Inflammatory macrophage (primary cell): Measurements from ENCODE around the gene CPLX3.

Source experiments
- DNase-seq, 2 donors: peaks; one replicate each; pipeline ENCODE4 v3.0.0-alpha.2; 2020 to 2022

Gene CPLX3

GRCh38 chr15:74788042-74788682 lies 38.3 kb upstream of the CPLX3 start:
- peak; percentile 80 to 87 for DNase-seq

- peak; percentile 28 to 32 for DNase-seq
These were observed 37.7 kb upstream of the CPLX3 start for GRCh38 chr15:74788683-74789151.

- DNase-seq = no peak
These were observed 37.2 kb upstream of the CPLX3 start for GRCh38 chr15:74789171-74789631.

DNA sequence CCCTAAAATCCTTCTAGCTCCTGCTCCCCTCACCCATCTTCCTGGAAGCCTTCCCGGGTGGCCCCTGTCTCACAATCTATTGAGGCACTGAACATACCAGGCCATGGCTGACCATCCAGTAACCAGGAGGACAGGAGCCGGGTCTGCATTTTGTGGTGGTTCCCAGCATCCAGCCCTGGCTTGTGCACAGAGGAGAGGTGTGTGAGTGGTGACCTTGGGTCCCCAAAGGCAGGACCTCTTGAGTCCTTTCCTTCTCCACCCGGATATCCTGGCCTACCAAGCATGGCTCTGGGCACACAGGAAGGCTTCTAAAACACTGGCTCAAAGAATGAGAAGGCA lies 36.7 kb upstream of the CPLX3 start:
- DNase-seq = no peak

DNA sequence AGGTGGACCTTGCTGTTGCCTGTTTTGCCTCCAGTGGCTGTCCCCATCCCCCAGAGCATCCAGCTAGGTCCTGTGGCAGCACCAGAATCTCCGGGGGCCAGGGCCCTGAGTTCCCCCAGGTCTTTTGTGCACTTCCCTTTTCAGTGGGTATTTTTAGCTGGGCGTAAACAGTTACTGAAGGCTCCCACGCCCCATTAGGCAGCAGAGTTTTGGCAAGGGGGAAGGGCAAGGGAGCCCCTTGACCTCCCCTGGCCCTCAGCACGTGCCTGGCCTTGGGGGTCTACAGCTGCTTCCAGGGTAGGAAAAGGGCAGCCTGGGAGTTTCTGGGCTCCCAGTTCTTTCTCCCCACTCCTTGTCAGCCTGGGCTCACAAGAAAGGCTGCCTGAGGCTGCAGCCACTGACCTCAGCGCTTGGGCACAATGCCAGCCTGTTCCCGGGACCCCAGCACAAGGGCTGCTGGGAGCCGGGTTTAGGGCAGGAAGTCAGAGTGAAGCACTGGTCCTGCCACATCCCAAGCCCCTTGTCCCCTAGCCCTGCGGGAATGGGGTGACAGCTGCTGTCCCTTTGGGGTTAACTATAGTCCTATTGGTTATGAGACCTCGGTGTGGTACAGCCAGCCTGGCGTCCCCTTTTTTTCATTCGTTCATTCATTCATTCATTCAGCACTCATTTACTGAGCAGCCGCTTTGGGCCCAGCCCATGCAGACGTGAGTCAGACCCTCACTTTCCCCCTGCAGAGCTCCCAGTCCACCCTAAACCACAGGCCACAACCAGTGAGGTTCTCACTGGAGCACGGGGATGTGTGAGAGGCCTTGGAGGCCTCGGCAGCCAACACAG lies 36.1 kb upstream of the CPLX3 start:
- peak; percentile 70 to 76 for DNase-seq

GRCh38 chr15:74791007-74791406 lies 35.4 kb upstream of the CPLX3 start:
- DNase-seq = no peak

GRCh38 chr15:74791667-74792066 lies 34.8 kb upstream of the CPLX3 start:
- no peak for DNase-seq

- no peak for DNase-seq
These were observed 34.0 kb upstream of the CPLX3 start for GRCh38 chr15:74792227-74793016.

DNA sequence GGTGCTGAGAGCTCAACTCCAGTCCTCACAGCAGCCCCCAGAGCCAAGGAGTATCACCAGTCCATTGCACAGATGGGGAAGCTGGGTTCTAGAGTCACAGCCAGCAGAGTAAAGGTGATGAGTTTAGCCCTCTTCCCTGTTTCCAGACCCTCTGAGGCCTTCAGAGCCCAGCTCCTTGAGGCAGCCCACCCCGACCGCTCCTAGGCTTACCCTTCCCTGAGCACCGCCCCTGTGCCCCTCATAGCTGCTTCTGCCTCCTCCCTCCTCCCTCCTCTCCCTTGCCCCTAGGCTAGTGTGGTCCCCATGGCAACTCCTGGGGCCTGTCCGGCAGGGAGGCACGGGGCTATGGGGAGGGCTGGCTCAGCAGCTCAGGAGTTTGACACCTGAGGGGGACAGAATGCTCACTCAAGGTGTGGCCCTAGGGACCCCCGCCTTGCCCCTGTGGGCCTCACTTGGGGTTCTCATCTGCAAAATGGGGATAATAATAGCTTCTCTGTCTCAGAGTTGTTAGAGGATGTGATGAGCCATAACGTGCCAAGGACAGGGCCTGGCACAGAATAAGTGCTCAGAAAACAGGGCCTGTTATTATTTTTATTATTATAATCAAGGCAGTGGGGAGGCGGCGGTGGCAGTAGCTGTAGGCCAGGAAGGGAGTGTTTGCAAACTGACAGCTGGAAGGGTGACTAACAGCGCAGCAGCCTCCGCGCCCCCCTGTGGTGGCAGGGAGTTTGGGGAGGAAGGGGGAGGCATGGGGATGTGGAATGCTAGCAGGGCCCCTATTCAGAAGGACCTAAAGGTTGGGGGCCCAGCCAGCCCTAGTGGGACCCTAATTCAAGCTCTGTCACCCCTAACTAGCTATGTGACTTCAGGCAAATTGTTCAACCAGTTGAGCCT lies 33.0 kb upstream of the CPLX3 start:
- peak in 1 of 2 donors; percentile 51 for DNase-seq

GRCh38 chr15:74794248-74794969 lies 32.0 kb upstream of the CPLX3 start:
- no peak for DNase-seq

GRCh38 chr15:74794970-74795349 lies 31.5 kb upstream of the CPLX3 start:
- no peak for DNase-seq

- peak in 1 of 2 donors; percentile 34 for DNase-seq
These were observed 30.3 kb upstream of the CPLX3 start for GRCh38 chr15:74795966-74796625.

GRCh38 chr15:74798388-74799254 lies 27.8 kb upstream of the CPLX3 start:
- no peak for DNase-seq

DNA sequence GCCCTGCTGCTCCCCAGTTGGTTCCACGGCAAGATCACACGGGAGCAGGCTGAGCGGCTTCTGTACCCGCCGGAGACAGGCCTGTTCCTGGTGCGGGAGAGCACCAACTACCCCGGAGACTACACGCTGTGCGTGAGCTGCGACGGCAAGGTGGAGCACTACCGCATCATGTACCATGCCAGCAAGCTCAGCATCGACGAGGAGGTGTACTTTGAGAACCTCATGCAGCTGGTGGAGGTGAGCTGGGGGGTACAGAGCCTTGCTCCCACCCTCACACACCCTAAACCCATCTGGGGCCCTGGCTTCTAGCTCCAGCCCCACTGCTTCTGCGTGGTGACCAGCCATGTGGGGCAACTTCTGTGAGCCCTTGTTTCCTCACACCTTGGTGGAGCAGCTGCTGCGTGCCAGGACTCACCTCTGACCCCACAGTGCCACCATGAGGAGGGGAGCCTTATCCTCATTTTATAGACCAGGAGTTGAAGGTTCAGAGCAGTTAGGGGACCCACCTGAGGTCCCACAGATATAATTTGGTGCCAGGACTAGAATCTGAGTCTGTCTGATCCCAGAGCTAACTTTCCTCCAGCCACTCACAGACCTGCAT lies 27.1 kb upstream of the CPLX3 start:
- no peak for DNase-seq

GRCh38 chr15:74799856-74800558 lies 26.4 kb upstream of the CPLX3 start:
- DNase-seq = peak; percentile 94 to 96

- DNase-seq = peak in 1 of 2 donors; percentile 58
These were observed 25.8 kb upstream of the CPLX3 start for GRCh38 chr15:74800559-74801094.

- DNase-seq = no peak
These were observed 25.0 kb upstream of the CPLX3 start for GRCh38 chr15:74801311-74801997.

DNA sequence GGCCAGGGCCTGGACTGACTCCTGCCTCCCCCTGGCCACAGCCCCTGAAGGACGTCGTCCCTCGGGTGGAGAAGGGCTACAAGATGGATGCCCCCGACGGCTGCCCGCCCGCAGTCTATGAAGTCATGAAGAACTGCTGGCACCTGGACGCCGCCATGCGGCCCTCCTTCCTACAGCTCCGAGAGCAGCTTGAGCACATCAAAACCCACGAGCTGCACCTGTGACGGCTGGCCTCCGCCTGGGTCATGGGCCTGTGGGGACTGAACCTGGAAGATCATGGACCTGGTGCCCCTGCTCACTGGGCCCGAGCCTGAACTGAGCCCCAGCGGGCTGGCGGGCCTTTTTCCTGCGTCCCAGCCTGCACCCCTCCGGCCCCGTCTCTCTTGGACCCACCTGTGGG lies 24.1 kb upstream of the CPLX3 start:
- DNase-seq = no peak
